ENCODE measurements around the gene TMEM25.
"Not testable (repeated sequence)": the region's sequence is repeated elsewhere in the genome, so short reads cannot be mapped to it uniquely, and the experiment has no call there.

The TMEM25 gene

GRCh38 chr11:118572061-118572980, 41.3 kb downstream of the TMEM25 start, which contains the start of gene ARCN1:
TSS of gene ARCN1 (plus strand) at chr11:118572409. CDS start at chr11:118572548, 139 bp downstream.
- TF ChIP-seq CTCF (IDR thresholded peaks at IDR 0.05) = no peak
- no peaks in the 10 kb centered on the region for H3K27me3 ChIP-seq
- intact Hi-C loops (cut with DNase I; ENCODE audit: low total_unique reads) = loop anchor here (5.0 kb wide), 1 partner anchor 35 kb away; the partner anchor contains the start of gene PHLDB1
- H3K9me3 ChIP-seq = no peaks in the 10 kb centered on the region
- no peaks in the 10 kb centered on the region for H3K36me3 ChIP-seq
- peak within 1 kb of the TSS; percentile 99 for H3K27ac ChIP-seq
- H3K4me3 ChIP-seq = peak within 1 kb of the TSS; percentile 98
- peak; percentile 74 to 90 for DNase-seq
- peaks cover 0 to 46% (median 21%) of the 10 kb centered on the region in 4 donors for H3K4me1 ChIP-seq

GRCh38 chr11:118572981-118573550, 42.1 kb downstream of the TMEM25 start:
- Histone ChIP-seq H3K9me3 (no peaks in the 10 kb centered on the region), H3K27me3 (no peaks in the 10 kb centered on the region), H3K4me3 (peak overlapping the region; percentile 98), H3K27ac (peak overlapping the region; percentile 99), H3K36me3 (no peaks in the 10 kb centered on the region), H3K4me1 (peaks cover 0 to 53% (median 24%) of the 10 kb centered on the region in 4 donors)
- intact Hi-C loops (cut with DNase I; ENCODE audit: low total_unique reads) = loop anchor here (5.0 kb wide), 1 partner anchor 34 kb away; the partner anchor contains the start of gene PHLDB1
- TF ChIP-seq CTCF (IDR thresholded peaks at IDR 0.05) = no peak
- DNase-seq = no peak

GRCh38 chr11:118574636-118575035, 43.6 kb downstream of the TMEM25 start:
- H3K4me3 ChIP-seq = peak overlapping the region in 1 of 2 donors; percentile 98
- H3K27me3 ChIP-seq = no peaks in the 10 kb centered on the region
- H3K27ac ChIP-seq = no peak overlapping the region
- intact Hi-C loops (cut with DNase I; ENCODE audit: low total_unique reads) = loop anchor here (5.0 kb wide), 1 partner anchor 33 kb away; the partner anchor contains the start of gene PHLDB1
- no peak for DNase-seq
- peaks cover 0 to 68% (median 24%) of the 10 kb centered on the region in 4 donors for H3K4me1 ChIP-seq
- no peaks in the 10 kb centered on the region for H3K36me3 ChIP-seq
- no peaks in the 10 kb centered on the region for H3K9me3 ChIP-seq
- no peak for TF ChIP-seq CTCF (IDR thresholded peaks at IDR 0.05)

GRCh38 chr11:118577995-118578394, 47.0 kb downstream of the TMEM25 start:
- H3K9me3 ChIP-seq; H3K4me3 ChIP-seq; H3K27me3 ChIP-seq; DNase-seq; intact Hi-C loops (cut with DNase I; ENCODE audit: low total_unique reads): not testable (repeated sequence)
- peaks cover 0 to 72% (median 26%) of the 10 kb centered on the region in 4 donors for H3K4me1 ChIP-seq
- peak overlapping the region in 1 of 2 donors; percentile 22 for H3K27ac ChIP-seq
- H3K36me3 ChIP-seq = peaks cover under 1 to 22% (median 14%) of the 10 kb centered on the region in 3 donors

- H3K9me3 ChIP-seq = no peaks in the 10 kb centered on the region
These were observed 50.1 kb downstream of the TMEM25 start for GRCh38 chr11:118581057-118581456.

More at GRCh38 chr11:118581057-118581456, 50.1 kb downstream of the TMEM25 start:
- TF ChIP-seq CTCF (IDR thresholded peaks at IDR 0.05) = no peak
- Histone ChIP-seq H3K27me3 (no peaks in the 10 kb centered on the region), H3K36me3 (peaks cover 31 to 53% (median 45%) of the 10 kb centered on the region in 3 donors), H3K4me1 (peaks cover 0 to 44% (median 11%) of the 10 kb centered on the region in 4 donors), H3K27ac (no peak overlapping the region), H3K4me3 (no peak overlapping the region)
- no peak for DNase-seq
- intact Hi-C loops (cut with DNase I; ENCODE audit: low total_unique reads) = no loop called here
